ENCODE data around the gene KIAA0513.

GRCh38 chr16:84982434-84982833, 45.2 kb upstream of the KIAA0513 start:
- no peak for TF ChIP-seq GATA2 (IDR thresholded peaks at IDR 0.05; ENCODE audit: low read depth, low read length)
- no peak for TF ChIP-seq GATA3 (IDR thresholded peaks at IDR 0.05; ENCODE audit: low read depth, low read length)

All from SH-SY5Y (cell line).